ENCODE measurements around the gene MID1.

MID1 gene

DNA sequence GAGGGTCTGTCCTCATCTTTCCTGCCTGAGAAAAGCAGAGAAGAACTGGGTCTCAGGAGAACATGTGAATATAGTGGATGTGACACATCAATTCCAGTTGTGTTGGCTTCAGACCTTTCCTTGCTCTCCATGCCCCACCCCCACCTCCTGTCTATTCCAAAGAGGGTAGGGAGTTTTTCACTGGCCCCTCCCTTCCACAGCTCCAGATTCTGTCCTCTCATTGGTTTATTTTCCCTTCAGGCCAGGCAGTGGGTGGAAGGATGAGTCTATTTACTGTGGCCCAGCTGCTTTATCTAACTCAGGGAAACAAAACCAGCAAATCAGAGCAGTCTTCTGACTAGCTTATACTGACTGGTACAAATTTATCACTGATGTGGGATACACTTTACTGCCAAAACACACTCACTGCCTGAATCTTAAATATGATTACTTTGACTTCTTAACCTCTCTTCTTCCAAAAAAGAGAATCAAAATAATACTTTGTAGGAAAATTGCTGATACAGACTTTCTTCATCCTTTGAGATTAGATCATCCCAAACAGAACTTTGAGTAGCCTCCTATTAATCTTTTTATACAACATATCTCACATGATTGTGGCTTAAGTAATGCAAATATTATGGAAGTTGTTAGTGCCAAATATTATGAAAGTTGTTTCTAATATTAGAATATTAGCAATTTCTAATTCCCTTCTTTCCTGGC, 221.2 kb downstream of the MID1 start:
- H3K27ac ChIP-seq, result no peak overlapping the region
- no peak for TF ChIP-seq ZFX (IDR thresholded peaks at IDR 0.05; ENCODE audit: borderline replicate concordance)
- TF ChIP-seq, protein P1, sequence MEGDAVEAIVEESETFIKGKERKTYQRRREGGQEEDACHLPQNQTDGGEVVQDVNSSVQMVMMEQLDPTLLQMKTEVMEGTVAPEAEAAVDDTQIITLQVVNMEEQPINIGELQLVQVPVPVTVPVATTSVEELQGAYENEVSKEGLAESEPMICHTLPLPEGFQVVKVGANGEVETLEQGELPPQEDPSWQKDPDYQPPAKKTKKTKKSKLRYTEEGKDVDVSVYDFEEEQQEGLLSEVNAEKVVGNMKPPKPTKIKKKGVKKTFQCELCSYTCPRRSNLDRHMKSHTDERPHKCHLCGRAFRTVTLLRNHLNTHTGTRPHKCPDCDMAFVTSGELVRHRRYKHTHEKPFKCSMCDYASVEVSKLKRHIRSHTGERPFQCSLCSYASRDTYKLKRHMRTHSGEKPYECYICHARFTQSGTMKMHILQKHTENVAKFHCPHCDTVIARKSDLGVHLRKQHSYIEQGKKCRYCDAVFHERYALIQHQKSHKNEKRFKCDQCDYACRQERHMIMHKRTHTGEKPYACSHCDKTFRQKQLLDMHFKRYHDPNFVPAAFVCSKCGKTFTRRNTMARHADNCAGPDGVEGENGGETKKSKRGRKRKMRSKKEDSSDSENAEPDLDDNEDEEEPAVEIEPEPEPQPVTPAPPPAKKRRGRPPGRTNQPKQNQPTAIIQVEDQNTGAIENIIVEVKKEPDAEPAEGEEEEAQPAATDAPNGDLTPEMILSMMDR (IDR thresholded peaks at IDR 0.05), result no peak

GRCh38 chrX:10398215-10398614, 222.2 kb downstream of the MID1 start:
- TF ChIP-seq, protein P1 (IDR thresholded peaks at IDR 0.05), result no peak
- TF ChIP-seq ZFX (IDR thresholded peaks at IDR 0.05; ENCODE audit: borderline replicate concordance), result no peak
- H3K27ac ChIP-seq, result no peak overlapping the region

DNA sequence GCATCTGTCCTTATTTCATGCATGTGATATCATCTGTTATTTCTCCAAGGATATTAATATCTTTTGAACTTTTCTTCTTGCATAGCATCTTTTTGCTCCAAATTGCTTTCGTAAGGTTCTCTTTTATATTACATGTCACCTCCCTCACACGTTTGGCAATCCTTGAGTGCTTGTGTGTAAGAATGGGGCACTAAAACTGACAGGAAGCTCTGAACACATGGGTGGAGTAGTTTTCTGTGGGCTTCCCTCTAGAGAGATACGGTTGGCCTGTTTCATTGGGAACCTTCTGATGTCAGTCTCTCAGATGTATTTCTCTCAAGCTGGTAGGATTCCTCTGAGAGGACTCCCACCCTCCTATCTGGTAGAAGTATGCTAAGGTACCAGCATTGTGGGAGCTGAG, 223.0 kb downstream of the MID1 start:
- TF ChIP-seq ZFX (IDR thresholded peaks at IDR 0.05; ENCODE audit: borderline replicate concordance), result no peak
- TF ChIP-seq, protein P1 (IDR thresholded peaks at IDR 0.05), result no peak
- H3K27ac ChIP-seq, result no peak overlapping the region

DNA sequence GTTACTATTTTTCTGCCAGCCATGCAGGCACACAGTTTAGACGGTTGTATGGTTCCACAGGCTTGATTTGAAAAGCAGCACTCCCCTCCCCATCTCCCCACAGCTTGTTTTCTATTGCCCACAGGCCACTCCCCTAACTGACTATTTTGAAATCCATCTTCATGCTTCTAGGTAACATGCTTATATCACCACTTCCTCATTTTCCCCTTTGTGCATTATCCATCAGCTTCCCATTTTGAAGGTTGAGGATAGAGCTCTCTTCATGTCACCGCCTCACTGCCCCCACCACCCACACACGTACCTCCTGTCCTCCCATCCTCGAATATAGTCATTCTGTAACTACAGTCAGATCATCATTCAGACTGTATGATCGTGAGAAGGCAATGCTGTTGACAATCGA, 224.7 kb downstream of the MID1 start:
- no peak overlapping the region for H3K27ac ChIP-seq
- TF ChIP-seq, protein P1 (IDR thresholded peaks at IDR 0.05), result no peak
- no peak for TF ChIP-seq ZFX (IDR thresholded peaks at IDR 0.05; ENCODE audit: borderline replicate concordance)
